Left colon (tissue), 2 donors: Measurements from ENCODE around the gene CLCN4. TPM values are rescaled to one million over a fixed set of nuclear protein-coding genes. Genes with fewer than 3 reads are reported as not detected.

Source experiments
- ATAC-seq: fragments of 200-7000 bp; cut with Tn5 transposase; one replicate; pipeline ENCODE4 v1.9.1; 2020; ENCODE audit warnings: mild to moderate bottlenecking, moderate library complexity
- DNase-seq, 2 donors: peaks; one replicate each; pipeline ENCODE4 v3.0.0-alpha.2; 2020
- intact Hi-C, 2 donors: fragments of 100-400 bp; cut with DNase I in 1 of 2; cut with micrococcal nuclease in 1 of 2; formaldehyde crosslinking; loops; one replicate each; pipeline versions ENCODE4 v1.11.2 to v1.14.0; 2022; cut with DNase I, micrococcal nuclease
- total RNA-seq, 2 donors: library from RNA; stranded (reverse); fragmentation: NEBNext Ultra II Directional; extraction: Animal tissue kit (Norgen Biotek cat#: 25700); gene quantifications; one replicate each; pipeline ENCODE4 v1.2.1, GENCODE V29; 2021
- donor health status: DM: no; HTN: no; CAD: no.
- donor health status: DM: yes; HTN: yes; CAD: no.

CLCN4 gene
- total RNA-seq, 2 donors from 2014 or later: 0.46 to 1.4 TPM

DNA sequence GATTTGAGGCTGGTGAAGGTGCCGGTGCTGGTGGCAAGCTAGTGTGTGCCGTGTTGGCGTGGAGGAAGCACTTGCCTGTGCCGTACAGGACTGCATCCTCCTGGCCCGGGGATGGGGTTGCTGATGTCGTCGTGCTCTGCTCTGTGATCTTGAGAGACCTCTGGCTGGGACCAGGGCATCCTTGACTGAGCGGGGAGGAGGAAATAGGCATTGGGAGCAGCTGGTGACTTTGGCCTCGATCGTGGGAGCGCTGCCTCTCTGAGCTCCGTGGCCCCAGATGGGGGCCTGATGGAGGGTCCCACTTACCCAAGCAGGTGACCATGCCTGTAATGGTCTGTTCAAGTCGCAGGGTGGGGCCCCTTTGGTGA, 31.5 kb upstream of the CLCN4 start:
- intact Hi-C loops: no loop called here
- no peak for ATAC-seq
- DNase-seq: no peak

DNA sequence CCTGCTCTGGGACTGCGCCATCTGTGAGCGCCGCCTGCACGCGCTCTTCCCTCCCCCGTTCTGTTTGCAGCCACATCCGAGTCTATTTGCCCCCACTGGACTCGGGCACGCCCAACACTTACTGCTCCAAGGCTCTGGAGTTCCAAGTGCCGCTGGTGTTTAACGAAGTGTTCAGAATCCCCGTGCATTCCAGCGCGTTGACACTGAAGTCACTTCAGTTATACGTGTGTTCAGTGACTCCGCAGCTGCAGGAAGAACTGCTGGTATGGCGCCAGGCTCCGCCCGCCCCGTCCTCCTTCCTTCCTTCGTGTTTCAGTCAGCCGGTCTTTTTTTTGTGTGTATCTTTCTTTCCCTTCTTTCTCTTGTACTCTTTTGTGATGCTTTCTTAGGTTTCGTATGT, 30.7 kb upstream of the CLCN4 start:
- DNase-seq: no peak
- intact Hi-C loops: no loop called here
- ATAC-seq: no peak

- no peak for ATAC-seq
- no peak for DNase-seq
- intact Hi-C loops: no loop called here
Measured at GRCh38 chrX:10126834-10127233, 29.9 kb upstream of the CLCN4 start.

DNA sequence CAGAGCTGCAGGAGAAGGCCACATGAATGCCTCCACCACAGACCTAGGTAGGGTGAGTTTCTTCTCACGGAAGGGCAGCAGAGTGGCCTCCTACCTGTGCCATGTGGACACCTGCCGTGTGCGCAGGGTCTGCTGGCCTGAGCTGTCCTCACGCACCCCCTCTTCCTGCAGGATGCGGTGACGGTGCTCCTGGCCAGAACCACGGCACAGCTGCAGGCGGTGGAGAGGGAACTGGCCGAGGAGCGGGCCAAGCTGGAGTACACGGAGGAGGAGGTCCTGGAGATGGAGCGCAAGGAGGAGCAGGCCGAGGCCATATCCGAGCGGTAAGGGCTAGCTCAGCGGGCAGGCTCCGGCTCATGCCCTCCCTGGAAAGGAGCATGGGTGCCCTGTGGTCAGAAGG, 28.4 kb upstream of the CLCN4 start:
- DNase-seq (no peak), ATAC-seq (no peak)
- intact Hi-C loops: no loop called here

DNA sequence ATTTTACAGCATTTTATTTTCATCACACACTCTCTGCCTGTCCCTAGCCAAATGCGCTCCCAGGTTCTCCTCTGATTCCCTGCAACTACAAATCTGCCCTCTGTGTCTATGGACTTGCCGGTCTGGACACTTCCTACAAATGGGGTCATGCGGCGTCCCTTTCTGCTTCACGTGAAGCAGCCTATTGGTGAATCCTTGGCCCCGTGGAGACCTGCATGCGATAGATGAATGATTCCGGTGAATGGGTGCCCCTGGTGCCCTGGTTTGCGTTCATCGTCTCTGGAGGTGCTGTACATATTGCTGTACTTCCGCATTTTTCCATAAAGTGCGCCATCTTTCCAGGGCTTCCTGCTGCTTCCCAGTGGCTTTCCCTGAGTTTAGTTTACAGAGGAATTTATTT, 27.5 kb upstream of the CLCN4 start:
- no peak for ATAC-seq
- intact Hi-C loops: no loop called here
- no peak for DNase-seq

DNA sequence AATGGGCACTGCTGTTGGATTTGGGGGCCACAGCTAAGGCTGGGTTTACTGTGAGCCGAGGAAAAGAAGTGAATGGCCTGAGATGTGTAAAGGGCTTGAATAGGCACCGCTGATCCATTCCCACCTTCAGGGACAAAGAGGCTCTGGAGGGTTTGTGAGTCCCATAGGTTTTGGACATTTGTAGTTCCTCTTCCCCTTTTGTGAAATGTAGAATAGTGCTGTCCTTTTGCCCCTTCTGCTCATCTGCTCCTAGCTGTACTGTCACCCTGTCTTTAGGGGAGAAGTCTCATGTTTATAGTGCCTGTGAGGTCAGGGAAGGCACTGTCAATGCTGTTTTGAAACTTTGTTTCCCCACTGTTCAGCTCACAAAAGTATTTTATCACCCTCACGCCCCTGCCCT, 26.4 kb upstream of the CLCN4 start:
- ATAC-seq (no peak), DNase-seq (no peak)
- intact Hi-C loops: no loop called here

- DNase-seq: no peak
- ATAC-seq: peak; percentile 93
- intact Hi-C loops: no loop called here
Measured at GRCh38 chrX:10133980-10134676, 22.6 kb upstream of the CLCN4 start.

DNA sequence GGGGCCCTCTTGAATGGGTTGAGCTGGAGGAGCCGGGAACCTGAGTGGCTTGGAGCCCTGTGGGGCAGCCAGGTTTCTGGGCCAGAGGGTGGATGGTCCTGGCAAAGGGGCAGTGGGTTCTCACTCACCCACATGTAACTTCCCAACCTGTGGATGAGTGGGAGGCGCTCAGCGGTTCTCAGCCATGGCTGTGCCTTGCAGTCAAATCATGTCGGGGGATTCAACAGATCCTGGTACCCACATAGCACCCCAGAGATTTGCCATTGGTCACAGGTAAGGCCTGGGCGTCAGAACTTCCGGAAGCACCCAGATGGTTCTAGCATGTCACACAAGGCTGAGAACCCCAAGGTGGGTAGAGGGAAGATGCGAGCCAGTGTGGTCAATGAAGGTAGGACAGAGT, 21.9 kb upstream of the CLCN4 start:
- ATAC-seq (no peak), DNase-seq (no peak)
- intact Hi-C loops: no loop called here

GRCh38 chrX:10135561-10136399, 21.0 kb upstream of the CLCN4 start:
- DNase-seq (no peak), ATAC-seq (no peak)
- intact Hi-C loops: no loop called here

DNA sequence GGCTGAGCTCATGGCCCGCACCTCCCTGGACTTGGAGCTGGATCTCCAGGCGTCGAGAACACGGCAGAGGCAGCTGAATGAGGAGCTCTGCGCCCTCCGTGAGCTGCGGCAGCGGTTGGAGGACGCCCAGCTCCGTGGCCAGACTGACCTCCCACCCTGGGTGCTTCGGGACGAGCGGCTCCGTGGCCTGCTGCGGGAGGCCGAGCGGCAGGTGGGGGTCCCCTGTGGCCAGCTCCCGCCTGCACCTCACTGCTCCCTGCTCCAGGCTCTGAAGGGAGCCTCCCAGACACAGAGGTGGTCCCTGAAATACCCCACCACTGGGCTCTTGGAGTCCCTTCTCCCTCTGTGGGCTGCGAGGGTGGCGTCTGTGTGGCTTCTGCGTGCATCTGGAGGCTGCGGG, 18.0 kb upstream of the CLCN4 start:
- no peak for ATAC-seq
- intact Hi-C loops: no loop called here
- no peak for DNase-seq

GRCh38 chrX:10140264-10140663, 16.5 kb upstream of the CLCN4 start:
- DNase-seq: no peak
- no peak for ATAC-seq
- intact Hi-C loops: no loop called here

DNA sequence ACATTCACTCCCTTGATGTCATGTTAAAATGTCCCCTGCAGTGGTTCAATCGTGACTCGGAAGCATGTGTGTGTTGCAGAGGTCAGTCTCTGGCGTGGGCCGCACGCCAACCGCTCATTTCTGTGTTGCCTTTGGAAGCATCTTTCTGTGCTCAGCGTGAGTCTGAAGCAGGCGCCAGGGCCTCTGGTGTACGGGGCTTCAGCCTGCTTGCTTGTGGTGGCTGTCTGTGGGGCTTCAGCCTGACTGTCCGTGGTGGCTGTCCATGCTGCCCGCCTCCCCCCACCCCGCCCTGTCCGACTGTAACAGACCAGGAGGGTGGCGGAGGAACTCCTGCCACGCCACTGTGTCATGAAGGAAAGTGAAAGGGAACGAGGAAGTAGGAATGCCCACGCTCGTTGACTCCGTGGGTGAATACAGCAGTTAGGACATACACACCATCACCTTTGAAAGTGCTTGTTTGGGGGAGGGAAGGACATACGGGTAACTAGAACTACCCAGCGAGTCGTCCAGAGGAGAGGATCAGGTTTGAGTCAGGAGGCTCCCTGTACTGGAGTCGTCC, 14.7 kb upstream of the CLCN4 start:
- no peak for DNase-seq
- intact Hi-C loops: no loop called here
- no peak for ATAC-seq

- intact Hi-C loops: no loop called here
- ATAC-seq (no peak), DNase-seq (no peak)
Measured at GRCh38 chrX:10143071-10143983, 13.4 kb upstream of the CLCN4 start.

DNA sequence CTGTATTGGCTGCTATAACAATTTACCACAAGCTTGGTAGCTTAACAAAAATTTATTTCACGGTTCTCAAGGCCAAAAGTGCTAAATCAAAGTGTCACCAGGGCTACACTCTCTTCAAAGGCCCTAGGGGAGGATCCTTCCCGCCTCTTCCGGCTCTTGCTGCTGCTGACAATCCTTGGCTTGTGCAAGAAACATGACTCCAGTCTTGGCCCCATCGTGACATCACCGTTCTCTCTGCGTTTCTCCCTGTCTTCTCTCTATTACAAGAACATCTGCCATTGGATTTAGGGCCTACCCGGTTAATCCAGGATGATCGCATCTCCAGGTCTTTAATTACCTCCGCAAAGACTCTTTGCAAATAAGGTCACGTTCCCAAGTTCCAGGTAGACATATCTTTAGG, 10.4 kb upstream of the CLCN4 start:
- ATAC-seq: no peak
- DNase-seq: no peak
- intact Hi-C loops: no loop called here

DNA sequence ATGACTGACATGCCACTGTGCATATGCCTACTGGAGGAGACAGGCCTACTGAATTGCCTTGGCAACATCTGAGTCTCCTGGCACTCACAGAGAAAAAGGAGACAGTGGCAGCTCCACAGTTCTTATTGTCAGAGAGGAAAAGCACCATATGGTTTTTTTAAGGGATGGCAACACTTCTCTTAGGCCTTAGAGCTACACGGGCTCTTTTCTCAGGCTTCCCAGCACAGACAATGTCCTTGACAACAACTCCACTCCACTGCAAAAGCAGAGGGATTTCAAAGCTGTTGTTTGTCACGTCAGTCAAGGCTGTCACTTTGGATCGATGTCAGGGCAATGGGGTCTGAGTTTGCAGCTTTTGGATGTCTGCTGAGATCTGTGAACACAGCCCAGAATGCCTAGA, 4.7 kb upstream of the CLCN4 start:
- peak; percentile 28 for ATAC-seq
- intact Hi-C loops: no loop called here
- DNase-seq: no peak

GRCh38 chrX:10155137-10155536, 1.6 kb upstream of the CLCN4 start:
- ATAC-seq (no peak), DNase-seq (no peak)
- intact Hi-C loops: no loop called here

GRCh38 chrX:10157032-10157341, 212 bp downstream of the CLCN4 start:
- DNase-seq (no peak), ATAC-seq (no peak)
- intact Hi-C loops: no loop called here

DNA sequence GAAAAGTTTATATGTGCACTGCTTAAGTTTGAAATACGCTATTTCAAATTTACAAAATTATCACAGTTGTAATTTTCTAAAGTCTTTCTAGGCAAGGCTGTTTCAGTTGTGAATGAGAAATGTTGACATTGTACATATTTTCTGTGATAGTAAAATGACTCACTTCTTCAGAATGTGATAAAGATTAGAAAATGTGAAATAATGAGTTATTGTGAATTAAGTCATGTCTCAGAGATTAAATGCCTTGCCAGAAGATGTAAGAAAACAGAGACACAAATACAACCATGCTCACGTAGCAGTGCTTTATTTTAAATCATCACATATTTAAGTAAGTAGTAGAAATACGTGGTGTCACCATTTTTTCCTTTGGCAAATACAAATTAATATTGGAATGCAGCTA, 768 bp downstream of the CLCN4 start:
- intact Hi-C loops: no loop called here
- DNase-seq: no peak
- no peak for ATAC-seq

GRCh38 chrX:10158279-10159144, 1.7 kb downstream of the CLCN4 start:
- peak; percentile 26 for ATAC-seq
- intact Hi-C loops: no loop called here
- peak in 1 of 2 donors; percentile 36 for DNase-seq
